Measurements from ENCODE around the gene SPATA46.

DNA sequence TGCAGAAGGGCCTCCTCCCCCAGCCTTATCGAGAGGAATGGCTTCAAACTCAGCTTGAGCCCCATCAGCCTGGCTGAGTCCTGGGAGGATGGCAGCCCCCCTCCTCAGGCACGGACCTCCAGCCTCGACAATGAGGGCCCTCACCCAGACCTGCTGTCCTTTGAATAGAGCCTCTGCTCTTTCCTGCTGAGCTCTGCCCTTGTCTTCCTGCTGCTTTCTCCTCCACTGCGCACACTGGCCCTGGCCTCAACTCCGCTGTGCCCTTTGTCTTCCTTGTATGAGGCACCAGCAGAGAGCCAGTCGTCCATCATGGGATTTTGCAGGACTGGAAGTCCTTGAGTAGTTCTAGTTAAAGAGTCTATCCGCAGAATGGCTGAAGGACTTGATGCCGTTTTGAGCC is 6.9 kb upstream of the SPATA46 start:
- TF ChIP-seq, protein P1, sequence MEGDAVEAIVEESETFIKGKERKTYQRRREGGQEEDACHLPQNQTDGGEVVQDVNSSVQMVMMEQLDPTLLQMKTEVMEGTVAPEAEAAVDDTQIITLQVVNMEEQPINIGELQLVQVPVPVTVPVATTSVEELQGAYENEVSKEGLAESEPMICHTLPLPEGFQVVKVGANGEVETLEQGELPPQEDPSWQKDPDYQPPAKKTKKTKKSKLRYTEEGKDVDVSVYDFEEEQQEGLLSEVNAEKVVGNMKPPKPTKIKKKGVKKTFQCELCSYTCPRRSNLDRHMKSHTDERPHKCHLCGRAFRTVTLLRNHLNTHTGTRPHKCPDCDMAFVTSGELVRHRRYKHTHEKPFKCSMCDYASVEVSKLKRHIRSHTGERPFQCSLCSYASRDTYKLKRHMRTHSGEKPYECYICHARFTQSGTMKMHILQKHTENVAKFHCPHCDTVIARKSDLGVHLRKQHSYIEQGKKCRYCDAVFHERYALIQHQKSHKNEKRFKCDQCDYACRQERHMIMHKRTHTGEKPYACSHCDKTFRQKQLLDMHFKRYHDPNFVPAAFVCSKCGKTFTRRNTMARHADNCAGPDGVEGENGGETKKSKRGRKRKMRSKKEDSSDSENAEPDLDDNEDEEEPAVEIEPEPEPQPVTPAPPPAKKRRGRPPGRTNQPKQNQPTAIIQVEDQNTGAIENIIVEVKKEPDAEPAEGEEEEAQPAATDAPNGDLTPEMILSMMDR (conservative IDR thresholded peaks at IDR 0.05; ENCODE audit: low read depth in 2 of 2) = no peak
- TF ChIP-seq EZH2 (IDR thresholded peaks at IDR 0.05; ENCODE audit: low read depth, unreplicated experiment) (no peak), POLR2AphosphoS5 (IDR thresholded peaks at IDR 0.05; ENCODE audit: low read depth) (no peak), JUNB (IDR thresholded peaks at IDR 0.05; ENCODE audit: unreplicated experiment) (no peak), CREB1 (CRISPR knock-in tag; IDR thresholded peaks at IDR 0.05; ENCODE audit: low read depth) (no peak), EZH2phosphoT487 (IDR thresholded peaks at IDR 0.05; ENCODE audit: unreplicated experiment) (no peak), ZNF462 (CRISPR knock-in tag; IDR thresholded peaks at IDR 0.05) (no peak)
- TF ChIP-seq, protein P2, sequence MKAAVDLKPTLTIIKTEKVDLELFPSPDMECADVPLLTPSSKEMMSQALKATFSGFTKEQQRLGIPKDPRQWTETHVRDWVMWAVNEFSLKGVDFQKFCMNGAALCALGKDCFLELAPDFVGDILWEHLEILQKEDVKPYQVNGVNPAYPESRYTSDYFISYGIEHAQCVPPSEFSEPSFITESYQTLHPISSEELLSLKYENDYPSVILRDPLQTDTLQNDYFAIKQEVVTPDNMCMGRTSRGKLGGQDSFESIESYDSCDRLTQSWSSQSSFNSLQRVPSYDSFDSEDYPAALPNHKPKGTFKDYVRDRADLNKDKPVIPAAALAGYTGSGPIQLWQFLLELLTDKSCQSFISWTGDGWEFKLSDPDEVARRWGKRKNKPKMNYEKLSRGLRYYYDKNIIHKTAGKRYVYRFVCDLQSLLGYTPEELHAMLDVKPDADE (IDR thresholded peaks at IDR 0.05) = no peak
- TF ChIP-seq, protein P3, sequence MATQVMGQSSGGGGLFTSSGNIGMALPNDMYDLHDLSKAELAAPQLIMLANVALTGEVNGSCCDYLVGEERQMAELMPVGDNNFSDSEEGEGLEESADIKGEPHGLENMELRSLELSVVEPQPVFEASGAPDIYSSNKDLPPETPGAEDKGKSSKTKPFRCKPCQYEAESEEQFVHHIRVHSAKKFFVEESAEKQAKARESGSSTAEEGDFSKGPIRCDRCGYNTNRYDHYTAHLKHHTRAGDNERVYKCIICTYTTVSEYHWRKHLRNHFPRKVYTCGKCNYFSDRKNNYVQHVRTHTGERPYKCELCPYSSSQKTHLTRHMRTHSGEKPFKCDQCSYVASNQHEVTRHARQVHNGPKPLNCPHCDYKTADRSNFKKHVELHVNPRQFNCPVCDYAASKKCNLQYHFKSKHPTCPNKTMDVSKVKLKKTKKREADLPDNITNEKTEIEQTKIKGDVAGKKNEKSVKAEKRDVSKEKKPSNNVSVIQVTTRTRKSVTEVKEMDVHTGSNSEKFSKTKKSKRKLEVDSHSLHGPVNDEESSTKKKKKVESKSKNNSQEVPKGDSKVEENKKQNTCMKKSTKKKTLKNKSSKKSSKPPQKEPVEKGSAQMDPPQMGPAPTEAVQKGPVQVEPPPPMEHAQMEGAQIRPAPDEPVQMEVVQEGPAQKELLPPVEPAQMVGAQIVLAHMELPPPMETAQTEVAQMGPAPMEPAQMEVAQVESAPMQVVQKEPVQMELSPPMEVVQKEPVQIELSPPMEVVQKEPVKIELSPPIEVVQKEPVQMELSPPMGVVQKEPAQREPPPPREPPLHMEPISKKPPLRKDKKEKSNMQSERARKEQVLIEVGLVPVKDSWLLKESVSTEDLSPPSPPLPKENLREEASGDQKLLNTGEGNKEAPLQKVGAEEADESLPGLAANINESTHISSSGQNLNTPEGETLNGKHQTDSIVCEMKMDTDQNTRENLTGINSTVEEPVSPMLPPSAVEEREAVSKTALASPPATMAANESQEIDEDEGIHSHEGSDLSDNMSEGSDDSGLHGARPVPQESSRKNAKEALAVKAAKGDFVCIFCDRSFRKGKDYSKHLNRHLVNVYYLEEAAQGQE (IDR thresholded peaks at IDR 0.05; ENCODE audit: unreplicated experiment) = no peak
